ENCODE data around the gene SPG11. TPM values are rescaled to one million over a fixed set of nuclear protein-coding genes. Genes with fewer than 3 reads are reported as not detected.
A peak's percentile ranks its signal among the peaks of the same experiment; 100 is the strongest.

The SPG11 gene, protein sequence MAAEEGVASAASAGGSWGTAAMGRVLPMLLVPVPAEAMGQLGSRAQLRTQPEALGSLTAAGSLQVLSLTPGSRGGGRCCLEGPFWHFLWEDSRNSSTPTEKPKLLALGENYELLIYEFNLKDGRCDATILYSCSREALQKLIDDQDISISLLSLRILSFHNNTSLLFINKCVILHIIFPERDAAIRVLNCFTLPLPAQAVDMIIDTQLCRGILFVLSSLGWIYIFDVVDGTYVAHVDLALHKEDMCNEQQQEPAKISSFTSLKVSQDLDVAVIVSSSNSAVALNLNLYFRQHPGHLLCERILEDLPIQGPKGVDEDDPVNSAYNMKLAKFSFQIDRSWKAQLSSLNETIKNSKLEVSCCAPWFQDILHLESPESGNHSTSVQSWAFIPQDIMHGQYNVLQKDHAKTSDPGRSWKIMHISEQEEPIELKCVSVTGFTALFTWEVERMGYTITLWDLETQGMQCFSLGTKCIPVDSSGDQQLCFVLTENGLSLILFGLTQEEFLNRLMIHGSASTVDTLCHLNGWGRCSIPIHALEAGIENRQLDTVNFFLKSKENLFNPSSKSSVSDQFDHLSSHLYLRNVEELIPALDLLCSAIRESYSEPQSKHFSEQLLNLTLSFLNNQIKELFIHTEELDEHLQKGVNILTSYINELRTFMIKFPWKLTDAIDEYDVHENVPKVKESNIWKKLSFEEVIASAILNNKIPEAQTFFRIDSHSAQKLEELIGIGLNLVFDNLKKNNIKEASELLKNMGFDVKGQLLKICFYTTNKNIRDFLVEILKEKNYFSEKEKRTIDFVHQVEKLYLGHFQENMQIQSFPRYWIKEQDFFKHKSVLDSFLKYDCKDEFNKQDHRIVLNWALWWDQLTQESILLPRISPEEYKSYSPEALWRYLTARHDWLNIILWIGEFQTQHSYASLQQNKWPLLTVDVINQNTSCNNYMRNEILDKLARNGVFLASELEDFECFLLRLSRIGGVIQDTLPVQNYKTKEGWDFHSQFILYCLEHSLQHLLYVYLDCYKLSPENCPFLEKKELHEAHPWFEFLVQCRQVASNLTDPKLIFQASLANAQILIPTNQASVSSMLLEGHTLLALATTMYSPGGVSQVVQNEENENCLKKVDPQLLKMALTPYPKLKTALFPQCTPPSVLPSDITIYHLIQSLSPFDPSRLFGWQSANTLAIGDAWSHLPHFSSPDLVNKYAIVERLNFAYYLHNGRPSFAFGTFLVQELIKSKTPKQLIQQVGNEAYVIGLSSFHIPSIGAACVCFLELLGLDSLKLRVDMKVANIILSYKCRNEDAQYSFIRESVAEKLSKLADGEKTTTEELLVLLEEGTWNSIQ (N-terminal part only)
- 58.1 and 79.1 TPM in 2 replicates for total RNA-seq
- long read RNA-seq, transcript SPG11-215 (12 exons, 2,579 nt): major isoform, 39 of 123 reads
- long read RNA-seq, partial matches to known transcripts: 71 of 123 reads
- long read RNA-seq, other reads (novel, unspliced or antisense): 13 of 123 reads

GRCh38 chr15:44663410-44664308 lies at the start of gene SPG11:
Gene SPG11 (minus strand): TSS chr15:44663662. CDS start chr15:44663647, 15 bp downstream.
- TF ChIP-seq, protein P1, sequence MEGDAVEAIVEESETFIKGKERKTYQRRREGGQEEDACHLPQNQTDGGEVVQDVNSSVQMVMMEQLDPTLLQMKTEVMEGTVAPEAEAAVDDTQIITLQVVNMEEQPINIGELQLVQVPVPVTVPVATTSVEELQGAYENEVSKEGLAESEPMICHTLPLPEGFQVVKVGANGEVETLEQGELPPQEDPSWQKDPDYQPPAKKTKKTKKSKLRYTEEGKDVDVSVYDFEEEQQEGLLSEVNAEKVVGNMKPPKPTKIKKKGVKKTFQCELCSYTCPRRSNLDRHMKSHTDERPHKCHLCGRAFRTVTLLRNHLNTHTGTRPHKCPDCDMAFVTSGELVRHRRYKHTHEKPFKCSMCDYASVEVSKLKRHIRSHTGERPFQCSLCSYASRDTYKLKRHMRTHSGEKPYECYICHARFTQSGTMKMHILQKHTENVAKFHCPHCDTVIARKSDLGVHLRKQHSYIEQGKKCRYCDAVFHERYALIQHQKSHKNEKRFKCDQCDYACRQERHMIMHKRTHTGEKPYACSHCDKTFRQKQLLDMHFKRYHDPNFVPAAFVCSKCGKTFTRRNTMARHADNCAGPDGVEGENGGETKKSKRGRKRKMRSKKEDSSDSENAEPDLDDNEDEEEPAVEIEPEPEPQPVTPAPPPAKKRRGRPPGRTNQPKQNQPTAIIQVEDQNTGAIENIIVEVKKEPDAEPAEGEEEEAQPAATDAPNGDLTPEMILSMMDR (IDR thresholded peaks at IDR 0.05): peak; percentile 96
- peaks cover 11% of the 10 kb centered on the region for H3K27me3 Mint-ChIP-seq (ENCODE audit: unreplicated experiment)
- DNase-seq (ENCODE audit: extremely low spot score, unreplicated experiment): peak; percentile 99
- peak within 1 kb of the TSS; percentile 96 for H3K27ac Mint-ChIP-seq (ENCODE audit: unreplicated experiment)
- H3K9me3 Mint-ChIP-seq (ENCODE audit: unreplicated experiment): no peaks in the 10 kb centered on the region
- H3K4me3 Mint-ChIP-seq (ENCODE audit: unreplicated experiment): peak within 1 kb of the TSS; percentile 98
- H3K4me1 Mint-ChIP-seq (ENCODE audit: unreplicated experiment): peaks cover 15% of the 10 kb centered on the region
- H3K36me3 Mint-ChIP-seq (ENCODE audit: unreplicated experiment): peaks cover 9% of the 10 kb centered on the region

DNA sequence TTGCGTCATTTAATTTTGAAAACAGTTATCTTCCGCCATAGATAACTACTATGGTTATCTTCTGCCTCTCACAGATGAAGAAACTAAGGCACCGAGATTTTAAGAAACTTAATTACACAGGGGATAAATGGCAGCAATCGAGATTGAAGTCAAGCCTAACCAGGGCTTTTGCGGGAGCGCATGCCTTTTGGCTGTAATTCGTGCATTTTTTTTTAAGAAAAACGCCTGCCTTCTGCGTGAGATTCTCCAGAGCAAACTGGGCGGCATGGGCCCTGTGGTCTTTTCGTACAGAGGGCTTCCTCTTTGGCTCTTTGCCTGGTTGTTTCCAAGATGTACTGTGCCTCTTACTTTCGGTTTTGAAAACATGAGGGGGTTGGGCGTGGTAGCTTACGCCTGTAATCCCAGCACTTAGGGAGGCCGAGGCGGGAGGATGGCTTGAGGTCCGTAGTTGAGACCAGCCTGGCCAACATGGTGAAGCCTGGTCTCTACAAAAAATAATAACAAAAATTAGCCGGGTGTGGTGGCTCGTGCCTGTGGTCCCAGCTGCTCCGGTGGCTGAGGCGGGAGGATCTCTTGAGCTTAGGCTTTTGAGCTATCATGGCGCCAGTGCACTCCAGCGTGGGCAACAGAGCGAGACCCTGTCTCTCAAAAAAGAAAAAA lies 49.0 kb upstream of the SPG11 start:
- no peaks in the 10 kb centered on the region for H3K9me3 Mint-ChIP-seq (ENCODE audit: unreplicated experiment)
- H3K4me3 Mint-ChIP-seq (ENCODE audit: unreplicated experiment): peak overlapping the region; percentile 92
- TF ChIP-seq, protein P1 (IDR thresholded peaks at IDR 0.05): no peak
- no peaks in the 10 kb centered on the region for H3K27me3 Mint-ChIP-seq (ENCODE audit: unreplicated experiment)
- peak overlapping the region; percentile 100 for H3K27ac Mint-ChIP-seq (ENCODE audit: unreplicated experiment)
- peaks cover 30% of the 10 kb centered on the region for H3K36me3 Mint-ChIP-seq (ENCODE audit: unreplicated experiment)
- no peak for DNase-seq (ENCODE audit: extremely low spot score, unreplicated experiment)
- peaks cover 39% of the 10 kb centered on the region for H3K4me1 Mint-ChIP-seq (ENCODE audit: unreplicated experiment)

DNA sequence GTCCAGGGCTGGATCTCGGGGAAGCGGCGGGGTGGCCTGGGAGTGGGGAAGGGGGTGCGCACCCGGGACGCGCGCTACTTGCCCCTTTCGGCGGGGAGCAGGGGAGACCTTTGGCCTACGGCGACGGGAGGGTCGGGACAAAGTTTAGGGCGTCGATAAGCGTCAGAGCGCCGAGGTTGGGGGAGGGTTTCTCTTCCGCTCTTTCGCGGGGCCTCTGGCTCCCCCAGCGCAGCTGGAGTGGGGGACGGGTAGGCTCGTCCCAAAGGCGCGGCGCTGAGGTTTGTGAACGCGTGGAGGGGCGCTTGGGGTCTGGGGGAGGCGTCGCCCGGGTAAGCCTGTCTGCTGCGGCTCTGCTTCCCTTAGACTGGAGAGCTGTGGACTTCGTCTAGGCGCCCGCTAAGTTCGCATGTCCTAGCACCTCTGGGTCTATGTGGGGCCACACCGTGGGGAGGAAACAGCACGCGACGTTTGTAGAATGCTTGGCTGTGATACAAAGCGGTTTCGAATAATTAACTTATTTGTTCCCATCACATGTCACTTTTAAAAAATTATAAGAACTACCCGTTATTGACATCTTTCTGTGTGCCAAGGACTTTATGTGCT lies 48.4 kb upstream of the SPG11 start:
- no peak for DNase-seq (ENCODE audit: extremely low spot score, unreplicated experiment)
- peaks cover 39% of the 10 kb centered on the region for H3K4me1 Mint-ChIP-seq (ENCODE audit: unreplicated experiment)
- no peaks in the 10 kb centered on the region for H3K27me3 Mint-ChIP-seq (ENCODE audit: unreplicated experiment)
- peak overlapping the region; percentile 100 for H3K27ac Mint-ChIP-seq (ENCODE audit: unreplicated experiment)
- peaks cover 24% of the 10 kb centered on the region for H3K36me3 Mint-ChIP-seq (ENCODE audit: unreplicated experiment)
- peak overlapping the region; percentile 92 for H3K4me3 Mint-ChIP-seq (ENCODE audit: unreplicated experiment)
- no peaks in the 10 kb centered on the region for H3K9me3 Mint-ChIP-seq (ENCODE audit: unreplicated experiment)
- TF ChIP-seq, protein P1 (IDR thresholded peaks at IDR 0.05): no peak
